Karpas-422 (cell line): ENCODE measurements around the gene TBC1D3B. TPM values are rescaled to one million over a fixed set of nuclear protein-coding genes. Genes with fewer than 3 reads are reported as not detected.

Source experiments
- total RNA-seq: library from RNA; depleted of rRNA; stranded (reverse); fragments of >200 nt; shearing (Covaris generic); gene quantifications from 2 replicates; pipeline ENCODE4 v1.2.3, GENCODE V29; 2014; ENCODE audit warnings: low replicate concordance; rRNA removed

Gene TBC1D3B
- total RNA-seq, 1 experiment from 2014 or later: 0.63 TPM

Other genes starting within 250 kb of the TBC1D3B start
- 9.7 and 11.0 TPM in 2 replicates for gene RDM1, start 245.9 kb downstream of the TBC1D3B start, total RNA-seq
- gene LYZL6, start 232.9 kb downstream of the TBC1D3B start, total RNA-seq: not detected in 2 replicates
- gene CCL16, start 195.1 kb downstream of the TBC1D3B start, total RNA-seq: not detected in 2 replicates
- gene CCL14, start 189.9 kb downstream of the TBC1D3B start, total RNA-seq: not detected in 2 replicates
- not detected in 2 replicates for gene CCL15, start 175.1 kb downstream of the TBC1D3B start, total RNA-seq
- gene CCL23, start 158.7 kb downstream of the TBC1D3B start, total RNA-seq: not detected in 2 replicates
- not detected in 2 replicates for gene CCL18, start 112.4 kb downstream of the TBC1D3B start, total RNA-seq
- 2.1 TPM in 1 of 2 replicates, not detected in the other for gene CCL3, start 86.5 kb downstream of the TBC1D3B start, total RNA-seq
- gene CCL4, start 72.8 kb downstream of the TBC1D3B start, total RNA-seq: 6.9 and 7.6 TPM in 2 replicates
- 1.9 and 6.4 TPM in 2 replicates for gene CCL3L1, start 20.1 kb upstream of the TBC1D3B start, total RNA-seq
- gene CCL4L2, start 34.4 kb upstream of the TBC1D3B start, total RNA-seq: 14.9 and 26.9 TPM in 2 replicates
- gene TBC1D3I, start 87.9 kb upstream of the TBC1D3B start, total RNA-seq: not detected in 2 replicates
- gene TBC1D3G, start 147.2 kb upstream of the TBC1D3B start, total RNA-seq: not detected in 2 replicates
- not detected in 2 replicates for gene TBC1D3H, start 211.8 kb upstream of the TBC1D3B start, total RNA-seq